Pulmonary artery endothelial cell (primary cell): ENCODE data around the gene IFFO2. TPM values are rescaled to one million over a fixed set of nuclear protein-coding genes. Genes with fewer than 3 reads are reported as not detected.
"Not testable (repeated sequence)": the region's sequence is repeated elsewhere in the genome, so short reads cannot be mapped to it uniquely, and the experiment has no call there.

Source experiments
- DNase-seq: peaks from one replicate; pipeline ENCODE4 v3.0.0-alpha.2; 2011; ENCODE audit warnings: low read depth, low spot score
- total RNA-seq: library from RNA; depleted of rRNA; stranded (reverse); fragments of >200 nt; gene quantifications from 2 replicates; pipeline ENCODE4 v1.2.3, GENCODE V29; 2014

The IFFO2 gene
- total RNA-seq, 1 donor from 2014 or later: 23.7 TPM

GRCh38 chr1:18898567-18898966 lies 57.9 kb downstream of the IFFO2 start:
- no peak for DNase-seq

GRCh38 chr1:18895317-18895716 lies 61.2 kb downstream of the IFFO2 start:
- no peak for DNase-seq

GRCh38 chr1:18893120-18893519 lies 63.4 kb downstream of the IFFO2 start:
- no peak for DNase-seq

- DNase-seq: not testable (repeated sequence)
Measured at GRCh38 chr1:18891858-18892257, 64.6 kb downstream of the IFFO2 start.

GRCh38 chr1:18891426-18891780 lies 65.1 kb downstream of the IFFO2 start:
- DNase-seq: no peak

GRCh38 chr1:18890706-18891425 lies 65.6 kb downstream of the IFFO2 start:
- DNase-seq: no peak

GRCh38 chr1:18886003-18886335 lies 70.5 kb downstream of the IFFO2 start:
- no peak for DNase-seq

GRCh38 chr1:18885311-18886002 lies 71.0 kb downstream of the IFFO2 start:
- no peak for DNase-seq

- no peak for DNase-seq
Measured at GRCh38 chr1:18884727-18885126, 71.7 kb downstream of the IFFO2 start.

GRCh38 chr1:18884419-18884717 lies 72.1 kb downstream of the IFFO2 start:
- no peak for DNase-seq

- DNase-seq: peak; percentile 29
Measured at GRCh38 chr1:18883636-18884418, 72.6 kb downstream of the IFFO2 start.

GRCh38 chr1:18883079-18883478 lies 73.4 kb downstream of the IFFO2 start:
- no peak for DNase-seq

- no peak for DNase-seq
Measured at GRCh38 chr1:18882486-18882885, 74.0 kb downstream of the IFFO2 start.

- no peak for DNase-seq
Measured at GRCh38 chr1:18881642-18882431, 74.6 kb downstream of the IFFO2 start.

GRCh38 chr1:18881164-18881563 lies 75.3 kb downstream of the IFFO2 start:
- DNase-seq: no peak

GRCh38 chr1:18880585-18880984 lies 75.9 kb downstream of the IFFO2 start:
- no peak for DNase-seq

- DNase-seq: no peak
Measured at GRCh38 chr1:18879791-18880309, 76.6 kb downstream of the IFFO2 start.

- DNase-seq: no peak
Measured at GRCh38 chr1:18879215-18879790, 77.2 kb downstream of the IFFO2 start.

GRCh38 chr1:18878538-18879214 lies 77.8 kb downstream of the IFFO2 start:
- DNase-seq: no peak

- no peak for DNase-seq
Measured at GRCh38 chr1:18877282-18877681, 79.2 kb downstream of the IFFO2 start.

- no peak for DNase-seq
Measured at GRCh38 chr1:18876210-18876609, 80.3 kb downstream of the IFFO2 start.
